Astrocyte (in vitro differentiated cells and primary cell): ENCODE measurements around the gene TMEM154. TPM values are rescaled to one million over a fixed set of nuclear protein-coding genes. Genes with fewer than 3 reads are reported as not detected.

ENCODE experiments used
- DNase-seq: peaks from one replicate; pipeline ENCODE4 v3.0.0-alpha.2; 2010; ENCODE audit warnings: low read depth
- FAIRE-seq: peaks from 2 replicates; lab custom pipeline; 2011; peaks lifted over from hg19 to GRCh38; lab: Jason Lieb, UNC
- H2AFZ ChIP-seq: 2 replicates; pipeline ENCODE4 v1.6.0; 2012; ENCODE audit warnings: low read depth, low read length, inconsistent platforms
- H3K27ac ChIP-seq: 2 replicates; pipeline ENCODE4 v1.5.1; 2011; ENCODE audit warnings: low read depth, low read length, inconsistent platforms
- H3K27me3 ChIP-seq: 2 replicates; pipeline ENCODE4 v1.6.0; 2011; ENCODE audit warnings: low read length, inconsistent platforms; ENCODE audit not compliant: insufficient read depth
- H3K36me3 ChIP-seq: 2 replicates; pipeline ENCODE4 v1.5.1; 2011; ENCODE audit warnings: low read length, inconsistent platforms; ENCODE audit not compliant: insufficient read depth
- H3K4me1 ChIP-seq: 2 replicates; pipeline ENCODE4 v1.5.1; 2011; ENCODE audit warnings: low read length, inconsistent platforms; ENCODE audit not compliant: insufficient read depth
- H3K4me2 ChIP-seq: 2 replicates; pipeline ENCODE4 v1.6.0; 2012; ENCODE audit warnings: low read length, inconsistent platforms
- H3K4me3 ChIP-seq: 2 replicates; pipeline ENCODE4 v1.5.1; 2011; ENCODE audit warnings: low read depth, mild to moderate bottlenecking, low read length, inconsistent platforms; ENCODE audit not compliant: insufficient read depth
- H3K79me2 ChIP-seq: 2 replicates; pipeline ENCODE4 v1.6.0; 2012; ENCODE audit warnings: mild to moderate bottlenecking, low read length, inconsistent platforms; ENCODE audit not compliant: insufficient read depth
- H3K9ac ChIP-seq: 2 replicates; pipeline ENCODE4 v1.6.0; 2012; ENCODE audit warnings: mild to moderate bottlenecking, low read length, inconsistent platforms
- H3K9me3 ChIP-seq: 2 replicates; pipeline ENCODE4 v1.5.1; 2012; ENCODE audit warnings: low read depth, mild to moderate bottlenecking, low read length, inconsistent platforms; ENCODE audit not compliant: insufficient read depth
- H4K20me1 ChIP-seq: 2 replicates; pipeline ENCODE4 v1.6.0; 2012; ENCODE audit warnings: low read length, inconsistent platforms; ENCODE audit not compliant: insufficient read depth
- H3K27ac Mint-ChIP-seq: one replicate; pipeline ENCODE4 v1.8.0; 2021; ENCODE audit warnings: mild to moderate bottlenecking, mixed read lengths; ENCODE audit not compliant: unreplicated experiment
- H3K27me3 Mint-ChIP-seq: one replicate; pipeline ENCODE4 v1.8.0; 2021; ENCODE audit warnings: low read depth, mixed read lengths; ENCODE audit not compliant: unreplicated experiment
- H3K36me3 Mint-ChIP-seq: one replicate; pipeline ENCODE4 v1.8.0; 2021; ENCODE audit warnings: low read depth, mixed read lengths; ENCODE audit not compliant: unreplicated experiment
- H3K4me1 Mint-ChIP-seq: one replicate; pipeline ENCODE4 v1.8.0; 2021; ENCODE audit warnings: low read depth, mixed read lengths; ENCODE audit not compliant: unreplicated experiment
- H3K4me3 Mint-ChIP-seq: one replicate; pipeline ENCODE4 v1.8.0; 2021; ENCODE audit warnings: mild to moderate bottlenecking, moderate library complexity, mixed read lengths; ENCODE audit not compliant: unreplicated experiment
- H3K9me3 Mint-ChIP-seq: one replicate; pipeline ENCODE4 v1.8.0; 2021; ENCODE audit warnings: mild to moderate bottlenecking, mixed read lengths; ENCODE audit not compliant: unreplicated experiment
- EZH2 ChIP-seq: IDR thresholded peaks from 2 replicates; pipeline ENCODE4 v1.6.1; 2012; ENCODE audit warnings: mild to moderate bottlenecking, low read length, inconsistent platforms; ENCODE audit not compliant: insufficient read depth
- total RNA-seq: library from RNA; stranded (reverse); gene quantifications from 2 replicates; pipeline ENCODE4 v1.2.1, GENCODE V29; 2021
- TF ChIP-seq, protein P1 (sequence below): IDR thresholded peaks from 2 replicates; pipeline ENCODE4 v1.5.1; 2011; ENCODE audit warnings: low read depth, mild to moderate bottlenecking, inconsistent platforms, low read length, moderate library complexity; ENCODE audit not compliant: insufficient read depth

Gene TMEM154
- total RNA-seq, 1 donor from 2014 or later, result 13.2 TPM

GRCh38 chr4:152684587-152684986, 4.8 kb upstream of the TMEM154 start:
- Histone ChIP-seq H3K36me3 (no peaks in the 10 kb centered on the region), H3K4me3 (no peak overlapping the region), H3K4me1 (peaks cover 20% of the 10 kb centered on the region), H4K20me1 (no peaks in the 10 kb centered on the region), H3K9me3 (no peaks in the 10 kb centered on the region), H3K27ac (no peak overlapping the region), H3K27me3 (no peaks in the 10 kb centered on the region), H2AFZ (no peak overlapping the region), H3K9ac (no peak overlapping the region), H3K79me2 (no peaks in the 10 kb centered on the region), H3K4me2 (no peak overlapping the region)
- FAIRE-seq (no peak), DNase-seq (no peak)
- no peak overlapping the region for H3K4me3 Mint-ChIP-seq
- TF ChIP-seq, protein P1, sequence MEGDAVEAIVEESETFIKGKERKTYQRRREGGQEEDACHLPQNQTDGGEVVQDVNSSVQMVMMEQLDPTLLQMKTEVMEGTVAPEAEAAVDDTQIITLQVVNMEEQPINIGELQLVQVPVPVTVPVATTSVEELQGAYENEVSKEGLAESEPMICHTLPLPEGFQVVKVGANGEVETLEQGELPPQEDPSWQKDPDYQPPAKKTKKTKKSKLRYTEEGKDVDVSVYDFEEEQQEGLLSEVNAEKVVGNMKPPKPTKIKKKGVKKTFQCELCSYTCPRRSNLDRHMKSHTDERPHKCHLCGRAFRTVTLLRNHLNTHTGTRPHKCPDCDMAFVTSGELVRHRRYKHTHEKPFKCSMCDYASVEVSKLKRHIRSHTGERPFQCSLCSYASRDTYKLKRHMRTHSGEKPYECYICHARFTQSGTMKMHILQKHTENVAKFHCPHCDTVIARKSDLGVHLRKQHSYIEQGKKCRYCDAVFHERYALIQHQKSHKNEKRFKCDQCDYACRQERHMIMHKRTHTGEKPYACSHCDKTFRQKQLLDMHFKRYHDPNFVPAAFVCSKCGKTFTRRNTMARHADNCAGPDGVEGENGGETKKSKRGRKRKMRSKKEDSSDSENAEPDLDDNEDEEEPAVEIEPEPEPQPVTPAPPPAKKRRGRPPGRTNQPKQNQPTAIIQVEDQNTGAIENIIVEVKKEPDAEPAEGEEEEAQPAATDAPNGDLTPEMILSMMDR, result no peak
- no peak for TF ChIP-seq EZH2
- no peaks in the 10 kb centered on the region for H3K9me3 Mint-ChIP-seq
- no peak overlapping the region for H3K27ac Mint-ChIP-seq
- H3K27me3 Mint-ChIP-seq, result no peaks in the 10 kb centered on the region
- H3K36me3 Mint-ChIP-seq, result no peaks in the 10 kb centered on the region
- H3K4me1 Mint-ChIP-seq, result peaks cover 14% of the 10 kb centered on the region

- Mint-ChIP-seq H3K27ac (no peak overlapping the region), H3K4me1 (peaks cover 19% of the 10 kb centered on the region), H3K36me3 (no peaks in the 10 kb centered on the region), H3K4me3 (no peak overlapping the region), H3K27me3 (no peaks in the 10 kb centered on the region), H3K9me3 (no peaks in the 10 kb centered on the region)
- H3K36me3 ChIP-seq, result no peaks in the 10 kb centered on the region
- H4K20me1 ChIP-seq, result no peaks in the 10 kb centered on the region
- no peak overlapping the region for H3K4me2 ChIP-seq
- no peak for DNase-seq
- H3K9me3 ChIP-seq, result no peaks in the 10 kb centered on the region
- no peaks in the 10 kb centered on the region for H3K27me3 ChIP-seq
- no peak for FAIRE-seq
- H3K79me2 ChIP-seq, result no peaks in the 10 kb centered on the region
- H2AFZ ChIP-seq, result no peak overlapping the region
- H3K4me1 ChIP-seq, result peaks cover 22% of the 10 kb centered on the region
- H3K9ac ChIP-seq, result no peak overlapping the region
- TF ChIP-seq, protein P1, result no peak
- TF ChIP-seq EZH2, result no peak
- no peak overlapping the region for H3K27ac ChIP-seq
- H3K4me3 ChIP-seq, result no peak overlapping the region
These were observed 4.2 kb upstream of the TMEM154 start for GRCh38 chr4:152684007-152684406.

- no peaks in the 10 kb centered on the region for H4K20me1 ChIP-seq
- DNase-seq (no peak), FAIRE-seq (no peak)
- H3K27ac Mint-ChIP-seq, result no peak overlapping the region
- H3K79me2 ChIP-seq, result peaks cover 3% of the 10 kb centered on the region
- TF ChIP-seq, protein P1, result no peak
- no peak for TF ChIP-seq EZH2
- H3K4me1 Mint-ChIP-seq, result peaks cover 19% of the 10 kb centered on the region
- no peaks in the 10 kb centered on the region for H3K27me3 ChIP-seq
- no peak overlapping the region for H3K4me3 Mint-ChIP-seq
- H3K4me3 ChIP-seq, result no peak overlapping the region
- no peaks in the 10 kb centered on the region for H3K36me3 Mint-ChIP-seq
- H3K9ac ChIP-seq, result no peak overlapping the region
- no peaks in the 10 kb centered on the region for H3K9me3 ChIP-seq
- no peaks in the 10 kb centered on the region for H3K27me3 Mint-ChIP-seq
- no peak overlapping the region for H2AFZ ChIP-seq
- H3K36me3 ChIP-seq, result no peaks in the 10 kb centered on the region
- H3K27ac ChIP-seq, result no peak overlapping the region
- H3K4me1 ChIP-seq, result peaks cover 22% of the 10 kb centered on the region
- H3K9me3 Mint-ChIP-seq, result no peaks in the 10 kb centered on the region
- no peak overlapping the region for H3K4me2 ChIP-seq
These were observed 2.5 kb upstream of the TMEM154 start for GRCh38 chr4:152682143-152682941.
